ENCODE measurements around the gene PLEKHA6. TPM values are rescaled to one million over a fixed set of nuclear protein-coding genes. Genes with fewer than 3 reads are reported as not detected.
A peak's percentile ranks its signal among the peaks of the same experiment; 100 is the strongest.

PLEKHA6 gene
- polyA plus RNA-seq, 1 donor from 2014 or later, result 22.6 TPM

DNA sequence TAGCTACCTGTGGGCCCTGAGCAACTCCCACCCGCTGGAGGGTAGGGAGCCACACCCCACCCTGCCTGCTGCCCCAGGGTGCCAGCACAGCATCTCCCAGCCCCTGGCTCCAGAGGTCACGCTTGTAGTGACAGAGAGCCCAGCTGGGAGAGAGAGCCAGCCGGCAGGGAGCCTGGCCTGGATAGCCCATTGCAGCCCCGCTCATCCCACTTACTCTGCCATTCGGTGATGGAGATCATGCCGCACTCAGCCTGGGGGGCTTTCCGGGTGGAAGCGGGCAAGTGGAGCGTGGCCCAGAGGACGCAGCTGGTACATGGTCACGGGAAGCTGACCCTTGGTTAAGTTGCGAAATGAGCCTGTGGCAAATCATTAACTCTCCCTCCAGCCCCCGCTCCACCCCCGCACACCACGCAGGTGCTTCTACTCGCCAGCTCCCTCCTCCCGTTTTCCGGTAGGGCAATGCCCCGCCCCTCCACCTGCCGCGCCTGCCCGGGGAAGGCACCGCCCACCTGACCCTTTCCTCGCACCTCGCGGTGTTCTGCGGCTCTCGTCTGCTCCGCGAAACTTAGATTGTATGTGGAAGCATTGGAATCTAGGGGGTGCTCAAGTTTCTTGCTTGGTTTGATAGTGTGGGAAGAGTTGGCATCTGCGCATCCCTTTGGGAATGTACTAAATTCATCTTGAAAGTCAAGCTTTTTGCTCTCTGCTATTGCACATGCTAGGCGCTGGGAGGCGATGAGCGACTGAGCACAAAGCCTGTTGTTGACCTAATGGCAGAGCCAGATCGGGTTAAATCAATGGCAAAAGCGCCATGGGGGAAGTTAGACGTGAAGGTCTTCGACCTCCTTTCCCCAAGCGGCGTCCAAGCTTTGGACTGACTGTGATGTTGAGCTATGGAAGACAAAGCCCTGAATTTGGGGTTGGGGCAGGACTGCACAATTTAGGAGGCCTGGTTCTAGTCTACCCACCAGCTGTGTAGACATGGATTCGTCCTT is 145.8 kb downstream of the PLEKHA6 start, which contains the start of gene GOLT1A:
TSS of gene GOLT1A (minus strand) at position 321 of the 995 bp plus-strand sequence. CDS start at position 239, 82 bp downstream.
- Histone ChIP-seq H3K9ac (ENCODE audit: low read length) (no peak within 1 kb of the TSS), H3K4me3 (ENCODE audit: low read length) (peak within 1 kb of the TSS; percentile 50), H3K79me2 (replicated peaks; ENCODE audit: insufficient read depth, low read length) (no peaks in the 10 kb centered on the region), H3F3A (ENCODE audit: insufficient read depth, low read length, poor library complexity, severe bottlenecking) (no peaks in the 10 kb centered on the region), H3K27me3 (ENCODE audit: insufficient read depth, low read depth, low read length) (peaks cover 16% of the 10 kb centered on the region), H3K4me2 (ENCODE audit: low read length) (no peak within 1 kb of the TSS), H4K20me1 (ENCODE audit: insufficient read depth) (no peaks in the 10 kb centered on the region), H3K9me2 (ENCODE audit: insufficient read depth, low read length) (no peaks in the 10 kb centered on the region), H2AFZ (ENCODE audit: low read depth, low read length) (no peak within 1 kb of the TSS), H3K27ac (ENCODE audit: low read length) (no peak within 1 kb of the TSS), H3K9me3 (ENCODE audit: low read length) (no peaks in the 10 kb centered on the region), H3K36me3 (ENCODE audit: insufficient read depth, low read length) (no peaks in the 10 kb centered on the region)
- no peak for TF ChIP-seq EP300 (conservative IDR thresholded peaks at IDR 0.05; ENCODE audit: poor library complexity, severe bottlenecking)
- peak; percentile 71 for TF ChIP-seq RAD21 (conservative IDR thresholded peaks at IDR 0.05)
- TF ChIP-seq SMC3 (conservative IDR thresholded peaks at IDR 0.05; ENCODE audit: poor library complexity), result peak; percentile 80
- TF ChIP-seq, protein P1, sequence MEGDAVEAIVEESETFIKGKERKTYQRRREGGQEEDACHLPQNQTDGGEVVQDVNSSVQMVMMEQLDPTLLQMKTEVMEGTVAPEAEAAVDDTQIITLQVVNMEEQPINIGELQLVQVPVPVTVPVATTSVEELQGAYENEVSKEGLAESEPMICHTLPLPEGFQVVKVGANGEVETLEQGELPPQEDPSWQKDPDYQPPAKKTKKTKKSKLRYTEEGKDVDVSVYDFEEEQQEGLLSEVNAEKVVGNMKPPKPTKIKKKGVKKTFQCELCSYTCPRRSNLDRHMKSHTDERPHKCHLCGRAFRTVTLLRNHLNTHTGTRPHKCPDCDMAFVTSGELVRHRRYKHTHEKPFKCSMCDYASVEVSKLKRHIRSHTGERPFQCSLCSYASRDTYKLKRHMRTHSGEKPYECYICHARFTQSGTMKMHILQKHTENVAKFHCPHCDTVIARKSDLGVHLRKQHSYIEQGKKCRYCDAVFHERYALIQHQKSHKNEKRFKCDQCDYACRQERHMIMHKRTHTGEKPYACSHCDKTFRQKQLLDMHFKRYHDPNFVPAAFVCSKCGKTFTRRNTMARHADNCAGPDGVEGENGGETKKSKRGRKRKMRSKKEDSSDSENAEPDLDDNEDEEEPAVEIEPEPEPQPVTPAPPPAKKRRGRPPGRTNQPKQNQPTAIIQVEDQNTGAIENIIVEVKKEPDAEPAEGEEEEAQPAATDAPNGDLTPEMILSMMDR (IDR thresholded peaks at IDR 0.05; ENCODE audit: poor library complexity, severe bottlenecking), result peak; percentile 73

DNA sequence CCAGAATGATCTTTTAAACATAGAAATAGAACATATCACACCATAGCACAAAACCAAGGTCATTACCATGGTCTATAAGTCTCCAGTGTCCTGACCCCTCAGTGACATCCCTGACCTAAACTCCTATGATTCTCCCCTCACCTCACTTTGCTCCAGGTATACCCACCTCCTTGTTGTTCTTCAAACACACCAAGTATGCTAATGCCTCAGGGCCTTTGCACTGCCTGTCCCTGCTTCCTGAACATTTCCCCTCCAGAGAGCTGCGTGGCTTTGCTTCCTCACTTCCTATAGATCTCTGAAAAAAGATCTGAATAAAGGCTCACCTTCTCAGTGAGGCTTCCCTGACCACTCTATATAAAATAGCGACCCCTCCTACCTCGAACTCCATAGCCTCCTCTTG is 147.0 kb downstream of the PLEKHA6 start:
- H3F3A ChIP-seq (ENCODE audit: insufficient read depth, low read length, poor library complexity, severe bottlenecking), result no peaks in the 10 kb centered on the region
- TF ChIP-seq EP300 (conservative IDR thresholded peaks at IDR 0.05; ENCODE audit: poor library complexity, severe bottlenecking) (no peak), POLR2AphosphoS5 (IDR thresholded peaks at IDR 0.05) (no peak), MXI1 (conservative IDR thresholded peaks at IDR 0.05; ENCODE audit: poor library complexity, severe bottlenecking) (no peak), RAD21 (conservative IDR thresholded peaks at IDR 0.05) (no peak), SMC3 (conservative IDR thresholded peaks at IDR 0.05; ENCODE audit: poor library complexity) (no peak), TAF1 (IDR thresholded peaks at IDR 0.05; ENCODE audit: low read depth) (no peak), EZH2 (IDR thresholded peaks at IDR 0.05; ENCODE audit: borderline replicate concordance, insufficient read depth, low read length, poor library complexity, severe bottlenecking) (no peak)
- TF ChIP-seq, protein P1 (IDR thresholded peaks at IDR 0.05; ENCODE audit: poor library complexity, severe bottlenecking), result no peak
- TF ChIP-seq, protein P2, sequence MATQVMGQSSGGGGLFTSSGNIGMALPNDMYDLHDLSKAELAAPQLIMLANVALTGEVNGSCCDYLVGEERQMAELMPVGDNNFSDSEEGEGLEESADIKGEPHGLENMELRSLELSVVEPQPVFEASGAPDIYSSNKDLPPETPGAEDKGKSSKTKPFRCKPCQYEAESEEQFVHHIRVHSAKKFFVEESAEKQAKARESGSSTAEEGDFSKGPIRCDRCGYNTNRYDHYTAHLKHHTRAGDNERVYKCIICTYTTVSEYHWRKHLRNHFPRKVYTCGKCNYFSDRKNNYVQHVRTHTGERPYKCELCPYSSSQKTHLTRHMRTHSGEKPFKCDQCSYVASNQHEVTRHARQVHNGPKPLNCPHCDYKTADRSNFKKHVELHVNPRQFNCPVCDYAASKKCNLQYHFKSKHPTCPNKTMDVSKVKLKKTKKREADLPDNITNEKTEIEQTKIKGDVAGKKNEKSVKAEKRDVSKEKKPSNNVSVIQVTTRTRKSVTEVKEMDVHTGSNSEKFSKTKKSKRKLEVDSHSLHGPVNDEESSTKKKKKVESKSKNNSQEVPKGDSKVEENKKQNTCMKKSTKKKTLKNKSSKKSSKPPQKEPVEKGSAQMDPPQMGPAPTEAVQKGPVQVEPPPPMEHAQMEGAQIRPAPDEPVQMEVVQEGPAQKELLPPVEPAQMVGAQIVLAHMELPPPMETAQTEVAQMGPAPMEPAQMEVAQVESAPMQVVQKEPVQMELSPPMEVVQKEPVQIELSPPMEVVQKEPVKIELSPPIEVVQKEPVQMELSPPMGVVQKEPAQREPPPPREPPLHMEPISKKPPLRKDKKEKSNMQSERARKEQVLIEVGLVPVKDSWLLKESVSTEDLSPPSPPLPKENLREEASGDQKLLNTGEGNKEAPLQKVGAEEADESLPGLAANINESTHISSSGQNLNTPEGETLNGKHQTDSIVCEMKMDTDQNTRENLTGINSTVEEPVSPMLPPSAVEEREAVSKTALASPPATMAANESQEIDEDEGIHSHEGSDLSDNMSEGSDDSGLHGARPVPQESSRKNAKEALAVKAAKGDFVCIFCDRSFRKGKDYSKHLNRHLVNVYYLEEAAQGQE (IDR thresholded peaks at IDR 0.05; ENCODE audit: borderline replicate concordance), result no peak
- no peak overlapping the region for H3K4me3 ChIP-seq (ENCODE audit: low read length)
- H3K9ac ChIP-seq (ENCODE audit: low read length), result no peak overlapping the region
- H3K9me3 ChIP-seq (ENCODE audit: low read length), result no peaks in the 10 kb centered on the region
- H3K27me3 ChIP-seq (ENCODE audit: insufficient read depth, low read depth, low read length), result peaks cover 16% of the 10 kb centered on the region
- no peaks in the 10 kb centered on the region for H3K36me3 ChIP-seq (ENCODE audit: insufficient read depth, low read length)
- no peaks in the 10 kb centered on the region for H3K9me2 ChIP-seq (ENCODE audit: insufficient read depth, low read length)
- no peaks in the 10 kb centered on the region for H3K79me2 ChIP-seq (replicated peaks; ENCODE audit: insufficient read depth, low read length)
- no peak overlapping the region for H3K27ac ChIP-seq (ENCODE audit: low read length)
- no peaks in the 10 kb centered on the region for H4K20me1 ChIP-seq (ENCODE audit: insufficient read depth)
- H2AFZ ChIP-seq (ENCODE audit: low read depth, low read length), result no peak overlapping the region
- H3K4me2 ChIP-seq (ENCODE audit: low read length), result no peak overlapping the region

Data from neural cell (in vitro differentiated cells).